Epithelial cell of esophagus (primary cell): ENCODE results near the gene ME1.
A peak's percentile ranks its signal among the peaks of the same experiment; 100 is the strongest.

Source experiments
- DNase-seq: peaks from one replicate; pipeline ENCODE4 v3.0.0; 2010; ENCODE audit warnings: low read depth
- H3K4me3 ChIP-seq: 2 replicates; pipeline ENCODE4 v1.5.1; 2011; ENCODE audit warnings: mild to moderate bottlenecking, low read length, control low read depth
- CTCF ChIP-seq: IDR thresholded peaks from 2 replicates; pipeline ENCODE4 v1.5.1; 2011; ENCODE audit warnings: low read depth, mild to moderate bottlenecking, low read length, control low read depth, inconsistent platforms; ENCODE audit not compliant: insufficient read depth; ENCODE audit errors: missing control alignments

Gene ME1

GRCh38 chr6:83433177-83433576 lies 2.3 kb upstream of the ME1 start:
- TF ChIP-seq CTCF, result no peak
- no peak overlapping the region for H3K4me3 ChIP-seq
- no peak for DNase-seq

GRCh38 chr6:83432636-83433035 lies 1.8 kb upstream of the ME1 start:
- no peak overlapping the region for H3K4me3 ChIP-seq
- no peak for TF ChIP-seq CTCF
- DNase-seq, result no peak

- no peak for TF ChIP-seq CTCF
- peak overlapping the region; percentile 60 for H3K4me3 ChIP-seq
- DNase-seq, result peak; percentile 72
These were observed 799 bp upstream of the ME1 start for GRCh38 chr6:83431545-83432155.

GRCh38 chr6:83429857-83430610 lies 817 bp downstream of the ME1 start:
- peak; percentile 77 for DNase-seq

GRCh38 chr6:83429269-83429668 lies 1.6 kb downstream of the ME1 start:
- H3K4me3 ChIP-seq, result peak overlapping the region; percentile 60

More at GRCh38 chr6:83429857-83430610, 817 bp downstream of the ME1 start:
- TF ChIP-seq CTCF, result no peak
- H3K4me3 ChIP-seq, result peak overlapping the region; percentile 60

GRCh38 chr6:83424392-83425018 lies 6.3 kb downstream of the ME1 start:
- no peak for TF ChIP-seq CTCF
- H3K4me3 ChIP-seq, result no peak overlapping the region
- DNase-seq, result no peak

More at GRCh38 chr6:83429269-83429668, 1.6 kb downstream of the ME1 start:
- TF ChIP-seq CTCF, result no peak
- DNase-seq, result peak; percentile 5
